Gastrocnemius medialis (tissue), 4 donors: ENCODE measurements around the gene NUSAP1.

Experiments used
- POLR2A ChIP-seq, 2 donors: fragments of 450-650 bp; IDR thresholded peaks; one replicate each; pipeline ENCODE4 v1.6.1; 2017; ENCODE audit warnings: antibody characterized with exemption in 2 of 2, mild to moderate bottlenecking in 2 of 2, moderate library complexity in 2 of 2
- TF ChIP-seq, protein P1 (sequence below), 5 experiments: fragments of 450-650 bp in 3 of 5; fragments of 200-600 bp in 2 of 5; sonication (generic) in 2 of 5; IDR thresholded peaks in 4 of 5; conservative IDR thresholded peaks in 1 of 5; 1 replicate in 4 of 5; 2 replicates in 1 of 5; pipeline ENCODE4 v1.5.1; 2016 to 2019; ENCODE audit warnings: antibody characterized with exemption in 5 of 5, mild to moderate bottlenecking in 3 of 5, moderate library complexity in 3 of 5

DNA sequence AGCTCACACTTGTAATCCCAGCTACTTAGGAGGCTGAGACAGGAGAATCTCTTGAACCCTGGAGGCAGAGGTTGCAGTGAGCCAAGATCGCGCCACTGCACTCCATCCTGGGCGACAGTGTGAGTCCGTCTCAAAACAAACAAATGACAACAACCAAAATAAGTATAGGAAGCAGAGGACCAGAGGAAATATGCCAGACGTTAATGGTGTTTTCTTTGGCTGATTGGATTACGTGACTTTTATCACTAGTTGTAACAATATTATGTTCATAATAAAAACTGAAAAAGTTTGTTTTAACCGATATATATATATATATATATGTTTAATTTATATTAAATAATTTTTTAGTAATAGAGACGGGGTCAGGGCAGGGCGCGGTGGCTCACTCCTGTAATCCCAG lies 21.7 kb downstream of the NUSAP1 start:
- TF ChIP-seq, protein P1, sequence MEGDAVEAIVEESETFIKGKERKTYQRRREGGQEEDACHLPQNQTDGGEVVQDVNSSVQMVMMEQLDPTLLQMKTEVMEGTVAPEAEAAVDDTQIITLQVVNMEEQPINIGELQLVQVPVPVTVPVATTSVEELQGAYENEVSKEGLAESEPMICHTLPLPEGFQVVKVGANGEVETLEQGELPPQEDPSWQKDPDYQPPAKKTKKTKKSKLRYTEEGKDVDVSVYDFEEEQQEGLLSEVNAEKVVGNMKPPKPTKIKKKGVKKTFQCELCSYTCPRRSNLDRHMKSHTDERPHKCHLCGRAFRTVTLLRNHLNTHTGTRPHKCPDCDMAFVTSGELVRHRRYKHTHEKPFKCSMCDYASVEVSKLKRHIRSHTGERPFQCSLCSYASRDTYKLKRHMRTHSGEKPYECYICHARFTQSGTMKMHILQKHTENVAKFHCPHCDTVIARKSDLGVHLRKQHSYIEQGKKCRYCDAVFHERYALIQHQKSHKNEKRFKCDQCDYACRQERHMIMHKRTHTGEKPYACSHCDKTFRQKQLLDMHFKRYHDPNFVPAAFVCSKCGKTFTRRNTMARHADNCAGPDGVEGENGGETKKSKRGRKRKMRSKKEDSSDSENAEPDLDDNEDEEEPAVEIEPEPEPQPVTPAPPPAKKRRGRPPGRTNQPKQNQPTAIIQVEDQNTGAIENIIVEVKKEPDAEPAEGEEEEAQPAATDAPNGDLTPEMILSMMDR (IDR thresholded peaks at IDR 0.05 in 4 of 5, conservative IDR thresholded peaks at IDR 0.05 in 1 of 5) = no peak
- TF ChIP-seq POLR2A (IDR thresholded peaks at IDR 0.05) = no peak
